Keratinocyte (primary cell): ENCODE results near the gene NAALADL2. TPM values are rescaled to one million over a fixed set of nuclear protein-coding genes. Genes with fewer than 3 reads are reported as not detected.

Experiments used
- DNase-seq: peaks from one replicate; pipeline ENCODE4 v3.0.0-alpha.2; 2011; ENCODE audit warnings: low read depth, missing footprints, low spot score
- FAIRE-seq: peaks from 2 replicates; lab custom pipeline; 2011; peaks lifted over from hg19 to GRCh38; lab: Jason Lieb, UNC
- H2AFZ ChIP-seq: 2 replicates; pipeline ENCODE4 v1.6.0; 2012; ENCODE audit warnings: low read length, control low read depth, inconsistent platforms; ENCODE audit not compliant: control insufficient read depth
- H3K27ac ChIP-seq: 2 replicates; pipeline ENCODE4 v1.5.1; 2011; ENCODE audit warnings: low read length; ENCODE audit not compliant: control insufficient read depth, insufficient read depth
- H3K27me3 ChIP-seq: 3 replicates; pipeline ENCODE4 v1.6.0; 2011; ENCODE audit warnings: low read length; ENCODE audit not compliant: control insufficient read depth, insufficient read depth; ENCODE audit errors: extremely low read depth
- H3K36me3 ChIP-seq, 2 experiments: 2 replicates in 1 of 2; 3 replicates in 1 of 2; pipeline ENCODE4 v1.5.1; 2011; ENCODE audit warnings: low read length in 2 of 2, mild to moderate bottlenecking in 1 of 2; ENCODE audit not compliant: control insufficient read depth in 2 of 2, insufficient read depth in 2 of 2; ENCODE audit errors: extremely low read depth in 1 of 2
- H3K4me1 ChIP-seq: 3 replicates; pipeline ENCODE4 v1.5.1; 2011; ENCODE audit warnings: low read length; ENCODE audit not compliant: control insufficient read depth, insufficient read depth; ENCODE audit errors: extremely low read depth
- H3K4me2 ChIP-seq: 3 replicates; pipeline ENCODE4 v1.6.0; 2011; ENCODE audit warnings: low read depth, low read length; ENCODE audit not compliant: control insufficient read depth, insufficient read depth; ENCODE audit errors: extremely low read depth
- H3K4me3 ChIP-seq, 3 experiments: fragments of 200-600 bp in 1 of 3; sonication (generic) in 1 of 3; 2 replicates in 2 of 3; 3 replicates in 1 of 3; pipeline ENCODE4 v1.5.1; 2011 to 2016; ENCODE audit warnings: low read length in 3 of 3, mild to moderate bottlenecking in 3 of 3, control low read depth in 2 of 3, inconsistent platforms in 1 of 3, low read depth in 1 of 3, mixed read lengths in 1 of 3, mixed run types in 1 of 3, moderate library complexity in 1 of 3; ENCODE audit not compliant: control insufficient read depth in 2 of 3, insufficient read depth in 2 of 3; ENCODE audit errors: extremely low read depth in 1 of 3
- H3K79me2 ChIP-seq: 2 replicates; pipeline ENCODE4 v1.6.0; 2012; ENCODE audit warnings: low read length; ENCODE audit not compliant: control insufficient read depth, insufficient read depth
- H3K9ac ChIP-seq: 3 replicates; pipeline ENCODE4 v1.6.0; 2011; ENCODE audit warnings: low read length; ENCODE audit not compliant: control insufficient read depth, insufficient read depth; ENCODE audit errors: extremely low read depth
- H3K9me1 ChIP-seq: 3 replicates; pipeline ENCODE4 v1.6.0; 2011; ENCODE audit warnings: low read length; ENCODE audit not compliant: control insufficient read depth, insufficient read depth; ENCODE audit errors: extremely low read depth
- H3K9me3 ChIP-seq: 2 replicates; pipeline ENCODE4 v1.5.1; 2012; ENCODE audit warnings: low read depth, low read length; ENCODE audit not compliant: control insufficient read depth
- H4K20me1 ChIP-seq: 3 replicates; pipeline ENCODE4 v1.6.0; 2011; ENCODE audit warnings: low read length; ENCODE audit not compliant: control insufficient read depth, insufficient read depth; ENCODE audit errors: extremely low read depth
- EZH2 ChIP-seq: IDR thresholded peaks from one replicate; pipeline ENCODE4 v1.6.1; 2012; ENCODE audit warnings: inconsistent platforms, mild to moderate bottlenecking, low read length, moderate library complexity
- dilution Hi-C: fragments of 300-500 bp; cut with MboI; formaldehyde crosslinking; loops from one replicate; pipeline ENCODE4 v1.7.0; 2020; ENCODE audit warnings: low sequenced_read_pairs; ENCODE audit not compliant: extremely low pct_ligation_motif_present
- polyA plus RNA-seq, 5 experiments: library from polyadenylated mRNA; depleted of rRNA in 3 of 5; stranded (reverse) in 3 of 5; stranded (forward) in 1 of 5; unstranded in 1 of 5; fragments of >200 nt; gene quantifications; 1 replicate in 1 of 5; 2 replicates in 3 of 5; 3 replicates in 1 of 5; pipeline versions ENCODE4 v1.2.1 to v1.2.3, GENCODE V29; 2011 to 2012; ENCODE audit warnings: missing spikeins in 2 of 5, low read depth in 1 of 5, low replicate concordance in 1 of 5
- TF ChIP-seq, protein P1 (sequence below), 3 experiments: IDR thresholded peaks in 1 of 3; conservative IDR thresholded peaks in 1 of 3; optimal IDR thresholded peaks in 1 of 3; 2 replicates in 2 of 3; 3 replicates in 1 of 3; pipeline versions ENCODE3 to v1.5.1; 2011; ENCODE audit warnings: low read length in 3 of 3, mild to moderate bottlenecking in 3 of 3, moderate library complexity in 2 of 3, control low read depth in 1 of 3, inconsistent platforms in 1 of 3; ENCODE audit not compliant: insufficient read depth in 2 of 3; ENCODE audit errors: extremely low read depth in 1 of 3

Gene NAALADL2
- polyA plus RNA-seq, 1 donor (not counting 4 experiments of a cell fraction or from before 2014, with no cell fraction given), result 0.75 TPM

DNA sequence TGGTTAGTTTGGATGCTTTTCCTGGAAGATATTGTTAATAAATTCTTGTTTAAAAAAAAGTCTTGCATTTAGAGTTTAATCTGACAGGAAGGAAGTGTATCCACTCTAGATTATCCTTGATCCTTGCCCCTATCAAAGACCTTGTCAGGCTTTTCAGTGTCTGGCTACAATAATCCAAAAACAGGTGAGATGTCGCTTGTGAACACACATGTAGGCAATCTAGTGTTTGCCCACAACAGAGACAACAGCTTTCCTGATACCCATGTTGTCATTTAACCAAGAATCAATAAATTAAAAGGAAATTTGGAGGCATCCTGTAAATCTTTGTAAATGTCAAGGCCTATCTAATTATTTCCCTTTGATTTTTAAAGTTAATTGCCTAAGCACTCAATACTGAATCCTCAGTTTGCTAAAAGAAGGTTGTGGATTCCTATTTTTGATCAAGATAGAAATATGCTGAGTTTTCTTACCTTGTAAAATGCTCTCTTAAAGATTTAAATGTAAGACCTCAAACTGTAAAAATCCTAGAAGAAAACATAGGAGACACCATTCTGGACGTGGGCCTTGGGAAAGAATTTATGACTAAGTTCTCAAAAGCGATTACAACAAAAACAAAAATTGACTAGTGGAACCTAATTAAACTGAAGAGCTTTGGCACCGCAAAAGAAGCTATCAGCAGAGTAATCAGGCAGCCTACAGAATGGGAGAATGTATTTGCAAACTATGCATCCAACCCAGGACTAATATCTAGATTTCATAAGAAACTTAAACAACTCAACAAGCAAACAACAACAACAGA, 207.7 kb downstream of the NAALADL2 start:
- no peaks in the 10 kb centered on the region for H3K79me2 ChIP-seq
- no peaks in the 10 kb centered on the region for H4K20me1 ChIP-seq
- DNase-seq (no peak), FAIRE-seq (no peak)
- no peak overlapping the region for H3K4me2 ChIP-seq
- H3K4me1 ChIP-seq, result no peaks in the 10 kb centered on the region
- H3K4me3 ChIP-seq, result no peak overlapping the region
- TF ChIP-seq, protein P1, sequence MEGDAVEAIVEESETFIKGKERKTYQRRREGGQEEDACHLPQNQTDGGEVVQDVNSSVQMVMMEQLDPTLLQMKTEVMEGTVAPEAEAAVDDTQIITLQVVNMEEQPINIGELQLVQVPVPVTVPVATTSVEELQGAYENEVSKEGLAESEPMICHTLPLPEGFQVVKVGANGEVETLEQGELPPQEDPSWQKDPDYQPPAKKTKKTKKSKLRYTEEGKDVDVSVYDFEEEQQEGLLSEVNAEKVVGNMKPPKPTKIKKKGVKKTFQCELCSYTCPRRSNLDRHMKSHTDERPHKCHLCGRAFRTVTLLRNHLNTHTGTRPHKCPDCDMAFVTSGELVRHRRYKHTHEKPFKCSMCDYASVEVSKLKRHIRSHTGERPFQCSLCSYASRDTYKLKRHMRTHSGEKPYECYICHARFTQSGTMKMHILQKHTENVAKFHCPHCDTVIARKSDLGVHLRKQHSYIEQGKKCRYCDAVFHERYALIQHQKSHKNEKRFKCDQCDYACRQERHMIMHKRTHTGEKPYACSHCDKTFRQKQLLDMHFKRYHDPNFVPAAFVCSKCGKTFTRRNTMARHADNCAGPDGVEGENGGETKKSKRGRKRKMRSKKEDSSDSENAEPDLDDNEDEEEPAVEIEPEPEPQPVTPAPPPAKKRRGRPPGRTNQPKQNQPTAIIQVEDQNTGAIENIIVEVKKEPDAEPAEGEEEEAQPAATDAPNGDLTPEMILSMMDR (optimal IDR thresholded peaks at IDR 0.05 in 1 of 3, IDR thresholded peaks at IDR 0.05 in 1 of 3, conservative IDR thresholded peaks at IDR 0.05 in 1 of 3; ENCODE audit: extremely low read depth in 1 of 3, insufficient read depth in 2 of 3, low read length in 3 of 3), result no peak
- no peak for TF ChIP-seq EZH2
- dilution Hi-C loops, result no loop called here
- no peaks in the 10 kb centered on the region for H3K9me1 ChIP-seq
- H3K9me3 ChIP-seq, result no peaks in the 10 kb centered on the region
- no peak overlapping the region for H2AFZ ChIP-seq
- H3K27ac ChIP-seq, result no peak overlapping the region
- no peaks in the 10 kb centered on the region for H3K36me3 ChIP-seq
- no peaks in the 10 kb centered on the region for H3K27me3 ChIP-seq
- H3K9ac ChIP-seq, result no peak overlapping the region

DNA sequence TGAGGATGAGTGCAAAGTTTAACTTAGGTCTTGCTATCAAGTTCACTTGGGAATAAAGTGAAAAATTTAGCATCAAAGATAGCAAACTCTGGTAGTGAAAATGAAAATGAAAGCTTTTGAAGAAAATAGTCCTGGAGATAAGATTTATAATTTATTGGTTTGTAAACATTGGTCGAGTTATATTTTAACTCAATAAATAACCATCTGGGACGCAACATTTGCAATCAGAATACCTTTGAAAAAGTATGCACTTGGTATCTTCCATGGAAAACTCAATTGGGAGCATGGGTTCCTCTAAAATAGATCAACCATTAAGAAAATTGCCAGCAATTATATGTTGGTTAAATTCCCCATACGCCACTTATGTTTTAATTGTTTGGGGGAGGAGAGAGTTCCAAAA, 209.5 kb downstream of the NAALADL2 start:
- Histone ChIP-seq H2AFZ (no peak overlapping the region), H4K20me1 (no peaks in the 10 kb centered on the region), H3K27ac (no peak overlapping the region), H3K4me1 (no peaks in the 10 kb centered on the region), H3K9me1 (no peaks in the 10 kb centered on the region), H3K9me3 (no peaks in the 10 kb centered on the region), H3K79me2 (no peaks in the 10 kb centered on the region), H3K27me3 (no peaks in the 10 kb centered on the region), H3K4me3 (no peak overlapping the region), H3K9ac (no peak overlapping the region), H3K36me3 (no peaks in the 10 kb centered on the region), H3K4me2 (no peak overlapping the region)
- dilution Hi-C loops, result no loop called here
- TF ChIP-seq EZH2, result no peak
- TF ChIP-seq, protein P1 (optimal IDR thresholded peaks at IDR 0.05 in 1 of 3, IDR thresholded peaks at IDR 0.05 in 1 of 3, conservative IDR thresholded peaks at IDR 0.05 in 1 of 3; ENCODE audit: extremely low read depth in 1 of 3, insufficient read depth in 2 of 3, low read length in 3 of 3), result no peak
- DNase-seq (no peak), FAIRE-seq (no peak)
